ENCODE data around the gene XRCC6.
"Not testable (repeated sequence)": the region's sequence is repeated elsewhere in the genome, so short reads cannot be mapped to it uniquely, and the experiment has no call there.

XRCC6 gene

GRCh38 chr22:41598891-41599635 lies 22.0 kb upstream of the XRCC6 start:
- H3K9me3 ChIP-seq (ENCODE audit: control insufficient read depth in 1 of 2, low read length in 2 of 2) = no peaks in the 10 kb centered on the region
- H3K27ac ChIP-seq (ENCODE audit: low read length) = no peak overlapping the region
- no peaks in the 10 kb centered on the region for H3K4me1 ChIP-seq (ENCODE audit: control insufficient read depth in 1 of 2, insufficient read depth in 2 of 2, low read length in 2 of 2)
- no peaks in the 10 kb centered on the region for H3K27me3 ChIP-seq (ENCODE audit: low read depth, low read length)
- peaks cover 17 to 24% of the 10 kb centered on the region in 2 donors for H3K36me3 ChIP-seq (ENCODE audit: control insufficient read depth in 1 of 2, insufficient read depth in 2 of 2, low read length in 2 of 2)
- no peak overlapping the region for H3K4me3 ChIP-seq (ENCODE audit: low read depth in 1 of 2, low read length in 2 of 2)

GRCh38 chr22:41600976-41601375 lies 20.1 kb upstream of the XRCC6 start:
- Histone ChIP-seq H3K36me3 (ENCODE audit: control insufficient read depth in 1 of 2, insufficient read depth in 2 of 2, low read length in 2 of 2) (peaks cover 24 to 31% of the 10 kb centered on the region in 2 donors), H3K4me1 (ENCODE audit: control insufficient read depth in 1 of 2, insufficient read depth in 2 of 2, low read length in 2 of 2) (no peaks in the 10 kb centered on the region), H3K27ac (ENCODE audit: low read length) (no peak overlapping the region), H3K27me3 (ENCODE audit: low read depth, low read length) (no peaks in the 10 kb centered on the region), H3K4me3 (ENCODE audit: low read depth in 1 of 2, low read length in 2 of 2) (no peak overlapping the region), H3K9me3 (ENCODE audit: control insufficient read depth in 1 of 2, low read length in 2 of 2) (no peaks in the 10 kb centered on the region)

GRCh38 chr22:41603873-41604332 lies 17.2 kb upstream of the XRCC6 start:
- no peaks in the 10 kb centered on the region for H3K9me3 ChIP-seq (ENCODE audit: control insufficient read depth in 1 of 2, low read length in 2 of 2)
- H3K4me3 ChIP-seq (ENCODE audit: low read depth in 1 of 2, low read length in 2 of 2) = no peak overlapping the region
- no peaks in the 10 kb centered on the region for H3K4me1 ChIP-seq (ENCODE audit: control insufficient read depth in 1 of 2, insufficient read depth in 2 of 2, low read length in 2 of 2)
- H3K36me3 ChIP-seq (ENCODE audit: control insufficient read depth in 1 of 2, insufficient read depth in 2 of 2, low read length in 2 of 2) = peaks cover 34 to 43% of the 10 kb centered on the region in 2 donors
- H3K27me3 ChIP-seq (ENCODE audit: low read depth, low read length) = no peaks in the 10 kb centered on the region
- no peak overlapping the region for H3K27ac ChIP-seq (ENCODE audit: low read length)

GRCh38 chr22:41608386-41608785 lies 12.7 kb upstream of the XRCC6 start:
- no peak overlapping the region for H3K4me3 ChIP-seq (ENCODE audit: low read depth in 1 of 2, low read length in 2 of 2)
- peaks cover 17 to 21% of the 10 kb centered on the region in 2 donors for H3K36me3 ChIP-seq (ENCODE audit: control insufficient read depth in 1 of 2, insufficient read depth in 2 of 2, low read length in 2 of 2)

DNA sequence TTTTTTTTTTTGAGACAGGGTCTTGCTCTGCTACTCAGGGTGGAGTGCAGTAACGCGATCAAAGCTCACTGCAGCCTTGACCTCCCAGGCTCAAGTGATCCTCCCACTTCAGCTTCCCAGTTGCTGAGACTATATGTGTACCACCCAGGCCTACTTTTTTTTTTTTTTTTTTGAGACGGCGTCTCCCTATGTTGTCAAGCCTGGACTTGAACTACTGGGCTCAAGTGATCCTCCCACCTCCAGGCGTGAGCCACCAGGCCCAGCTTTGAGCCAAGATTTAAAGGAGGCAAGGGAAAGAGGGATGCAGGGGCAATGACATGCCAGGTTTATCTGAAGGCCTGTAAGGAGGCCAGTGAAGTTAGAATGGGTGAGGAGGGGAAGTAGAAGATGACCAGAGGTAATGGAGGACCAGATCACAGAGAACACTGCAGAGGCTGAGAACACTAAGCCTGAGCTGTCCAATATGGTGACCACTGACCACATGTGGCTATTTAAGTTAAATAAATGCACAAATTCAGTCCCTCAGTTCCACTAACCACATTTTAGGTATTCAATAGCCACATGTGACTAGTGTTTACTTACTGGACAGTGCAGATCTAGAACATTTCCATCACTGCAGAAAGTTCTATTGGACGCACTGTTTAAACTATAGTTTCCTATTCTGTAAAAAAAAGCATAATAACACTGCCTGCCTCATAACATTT lies 8.3 kb upstream of the XRCC6 start:
- Histone ChIP-seq H3K4me1 (ENCODE audit: control insufficient read depth in 1 of 2, insufficient read depth in 2 of 2, low read length in 2 of 2) (no peaks in the 10 kb centered on the region), H3K9me3 (ENCODE audit: control insufficient read depth in 1 of 2, low read length in 2 of 2) (no peaks in the 10 kb centered on the region), H3K36me3 (ENCODE audit: control insufficient read depth in 1 of 2, insufficient read depth in 2 of 2, low read length in 2 of 2) (peaks cover 0 to 4% of the 10 kb centered on the region in 2 donors), H3K27ac (ENCODE audit: low read length) (no peak overlapping the region), H3K27me3 (ENCODE audit: low read depth, low read length) (no peaks in the 10 kb centered on the region), H3K4me3 (ENCODE audit: low read depth in 1 of 2, low read length in 2 of 2) (no peak overlapping the region)

More at GRCh38 chr22:41608386-41608785, 12.7 kb upstream of the XRCC6 start:
- Histone ChIP-seq H3K9me3 (ENCODE audit: control insufficient read depth in 1 of 2, low read length in 2 of 2) (no peaks in the 10 kb centered on the region), H3K27me3 (ENCODE audit: low read depth, low read length) (no peaks in the 10 kb centered on the region), H3K27ac (ENCODE audit: low read length) (no peak overlapping the region), H3K4me1 (ENCODE audit: control insufficient read depth in 1 of 2, insufficient read depth in 2 of 2, low read length in 2 of 2) (no peaks in the 10 kb centered on the region)

GRCh38 chr22:41613456-41613855 lies 7.6 kb upstream of the XRCC6 start:
- H3K4me3 ChIP-seq (ENCODE audit: low read depth in 1 of 2, low read length in 2 of 2) = no peak overlapping the region
- no peaks in the 10 kb centered on the region for H3K4me1 ChIP-seq (ENCODE audit: control insufficient read depth in 1 of 2, insufficient read depth in 2 of 2, low read length in 2 of 2)
- H3K9me3 ChIP-seq (ENCODE audit: control insufficient read depth in 1 of 2, low read length in 2 of 2) = no peaks in the 10 kb centered on the region
- no peak overlapping the region for H3K27ac ChIP-seq (ENCODE audit: low read length)
- peaks cover 0 to 4% of the 10 kb centered on the region in 2 donors for H3K36me3 ChIP-seq (ENCODE audit: control insufficient read depth in 1 of 2, insufficient read depth in 2 of 2, low read length in 2 of 2)
- H3K27me3 ChIP-seq (ENCODE audit: low read depth, low read length) = no peaks in the 10 kb centered on the region

- Histone ChIP-seq H3K4me3 (ENCODE audit: low read depth in 1 of 2, low read length in 2 of 2) (peak overlapping the region; percentile 86 to 88), H3K27me3 (ENCODE audit: low read depth, low read length) (no peaks in the 10 kb centered on the region), H3K27ac (ENCODE audit: low read length) (peak overlapping the region; percentile 96), H3K4me1 (ENCODE audit: control insufficient read depth in 1 of 2, insufficient read depth in 2 of 2, low read length in 2 of 2) (peaks cover 14 to 28% of the 10 kb centered on the region in 2 donors), H3K36me3 (ENCODE audit: control insufficient read depth in 1 of 2, insufficient read depth in 2 of 2, low read length in 2 of 2) (peaks cover 0 to 19% of the 10 kb centered on the region in 2 donors), H3K9me3 (ENCODE audit: control insufficient read depth in 1 of 2, low read length in 2 of 2) (no peaks in the 10 kb centered on the region)
Measured at GRCh38 chr22:41619979-41620588, 1.0 kb upstream of the XRCC6 start.

DNA sequence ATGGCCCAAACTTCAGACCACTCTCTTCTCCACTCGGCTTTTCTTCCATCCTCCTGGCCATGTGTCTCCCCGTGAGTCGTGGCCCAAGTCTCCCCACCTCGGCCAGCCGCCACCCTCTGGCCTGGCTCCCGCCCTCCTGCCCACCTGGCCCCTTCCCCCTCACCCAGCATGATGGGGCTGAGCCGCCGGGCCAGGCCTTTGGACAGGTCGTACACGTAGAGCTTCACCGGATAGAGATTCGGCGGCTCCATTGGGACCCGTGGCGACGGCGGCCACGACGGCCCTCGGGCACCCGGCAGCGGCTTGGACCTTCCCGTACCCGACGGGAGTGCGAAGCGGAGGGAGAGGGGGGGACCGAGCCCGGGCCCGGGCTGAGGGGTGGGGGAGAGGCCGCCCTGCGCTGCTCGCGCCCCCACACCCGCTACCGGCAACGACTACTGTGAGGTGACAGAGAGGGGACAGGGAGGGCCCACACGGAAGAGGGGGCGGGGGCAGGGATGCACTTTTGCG lies 451 bp upstream of the XRCC6 start, which contains the start of gene DESI1:
Gene DESI1 (minus strand): TSS at position 455 of the 510 bp plus-strand sequence. CDS start 204 bp downstream, at position 251.
- peaks cover 14 to 28% of the 10 kb centered on the region in 2 donors for H3K4me1 ChIP-seq (ENCODE audit: control insufficient read depth in 1 of 2, insufficient read depth in 2 of 2, low read length in 2 of 2)
- no peaks in the 10 kb centered on the region for H3K9me3 ChIP-seq (ENCODE audit: control insufficient read depth in 1 of 2, low read length in 2 of 2)
- H3K36me3 ChIP-seq (ENCODE audit: control insufficient read depth in 1 of 2, insufficient read depth in 2 of 2, low read length in 2 of 2) = peaks cover 0 to 24% of the 10 kb centered on the region in 2 donors
- peak within 1 kb of the TSS; percentile 86 to 88 for H3K4me3 ChIP-seq (ENCODE audit: low read depth in 1 of 2, low read length in 2 of 2)
- peak within 1 kb of the TSS; percentile 96 for H3K27ac ChIP-seq (ENCODE audit: low read length)
- no peaks in the 10 kb centered on the region for H3K27me3 ChIP-seq (ENCODE audit: low read depth, low read length)

DNA sequence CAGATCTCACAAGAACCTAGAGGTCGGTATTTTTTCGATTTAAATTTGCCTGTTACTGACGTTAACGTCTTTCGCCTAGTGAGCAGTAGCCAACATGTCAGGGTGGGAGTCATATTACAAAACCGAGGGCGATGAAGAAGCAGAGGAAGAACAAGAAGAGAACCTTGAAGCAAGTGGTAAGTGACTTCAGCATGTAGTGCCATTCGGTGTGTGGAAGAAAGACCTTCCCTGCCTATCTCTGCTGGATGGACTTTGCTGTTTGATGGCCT lies 750 bp downstream of the XRCC6 start:
- Histone ChIP-seq H3K4me3 (ENCODE audit: low read depth in 1 of 2, low read length in 2 of 2) (peak overlapping the region; percentile 86 to 88), H3K27ac (ENCODE audit: low read length) (peak overlapping the region; percentile 96), H3K9me3 (ENCODE audit: control insufficient read depth in 1 of 2, low read length in 2 of 2) (no peaks in the 10 kb centered on the region), H3K36me3 (ENCODE audit: control insufficient read depth in 1 of 2, insufficient read depth in 2 of 2, low read length in 2 of 2) (peaks cover 0 to 24% of the 10 kb centered on the region in 2 donors), H3K27me3 (ENCODE audit: low read depth, low read length) (no peaks in the 10 kb centered on the region), H3K4me1 (ENCODE audit: control insufficient read depth in 1 of 2, insufficient read depth in 2 of 2, low read length in 2 of 2) (peaks cover 14 to 28% of the 10 kb centered on the region in 2 donors)

GRCh38 chr22:41625577-41625976 lies 4.5 kb downstream of the XRCC6 start:
- Histone ChIP-seq H3K27ac (ENCODE audit: low read length) (no peak overlapping the region), H3K9me3 (ENCODE audit: control insufficient read depth in 1 of 2, low read length in 2 of 2) (no peaks in the 10 kb centered on the region), H3K27me3 (ENCODE audit: low read depth, low read length) (no peaks in the 10 kb centered on the region), H3K4me3 (ENCODE audit: low read depth in 1 of 2, low read length in 2 of 2) (no peak overlapping the region), H3K36me3 (ENCODE audit: control insufficient read depth in 1 of 2, insufficient read depth in 2 of 2, low read length in 2 of 2) (peaks cover 16 to 47% of the 10 kb centered on the region in 2 donors), H3K4me1 (ENCODE audit: control insufficient read depth in 1 of 2, insufficient read depth in 2 of 2, low read length in 2 of 2) (peaks cover 6 to 17% of the 10 kb centered on the region in 2 donors)

DNA sequence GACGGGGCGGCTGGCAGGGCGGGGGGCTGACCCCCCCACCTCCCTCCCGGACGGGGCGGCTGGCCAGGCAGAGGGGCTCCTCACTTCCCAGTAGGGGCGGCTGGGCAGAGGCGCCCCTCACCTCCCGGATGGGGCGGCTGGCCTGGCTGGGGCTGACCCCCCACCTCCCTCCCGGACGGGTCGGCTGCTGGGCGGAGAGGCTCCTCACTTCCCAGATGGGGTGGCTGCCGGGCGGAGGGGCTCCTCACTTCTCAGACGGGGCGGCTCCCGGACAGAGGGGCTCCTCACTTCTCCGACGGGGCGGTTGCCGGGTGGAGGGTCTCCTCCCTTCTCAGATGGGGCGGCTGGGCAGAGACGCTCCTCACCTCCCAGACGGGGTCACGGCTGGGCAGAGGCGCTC lies 10.0 kb downstream of the XRCC6 start:
- not testable (repeated sequence) for H3K27me3 ChIP-seq (ENCODE audit: low read depth, low read length); H3K4me1 ChIP-seq (ENCODE audit: control insufficient read depth in 1 of 2, insufficient read depth in 2 of 2, low read length in 2 of 2); H3K9me3 ChIP-seq (ENCODE audit: control insufficient read depth in 1 of 2, low read length in 2 of 2); H3K27ac ChIP-seq (ENCODE audit: low read length); H3K4me3 ChIP-seq (ENCODE audit: low read depth in 1 of 2, low read length in 2 of 2)
- H3K36me3 ChIP-seq (ENCODE audit: control insufficient read depth in 1 of 2, insufficient read depth in 2 of 2, low read length in 2 of 2) = peaks cover 30 to 43% of the 10 kb centered on the region in 2 donors
